Breast epithelium (tissue), 4 donors: ENCODE measurements around the gene CLK3. TPM values are rescaled to one million over a fixed set of nuclear protein-coding genes. Genes with fewer than 3 reads are reported as not detected.

Experiments
- DNase-seq, 2 donors: peaks; one replicate each; pipeline ENCODE4 v3.0.0-alpha.2; 2019; ENCODE audit warnings: low spot score in 2 of 2
- H3K27ac ChIP-seq, 2 donors: fragments of 200-600 bp; sonication (generic) in 1 of 2; one replicate each; pipeline ENCODE4 v1.5.1; 2016 to 2019; ENCODE audit warnings: mild to moderate bottlenecking in 1 of 2
- H3K27me3 ChIP-seq, 2 donors: fragments of 200-600 bp; sonication (generic) in 1 of 2; one replicate each; pipeline versions ENCODE4 v1.5.1 to v1.6.0; 2017 to 2019; ENCODE audit warnings: control low read depth in 1 of 2, mild to moderate bottlenecking in 1 of 2
- H3K36me3 ChIP-seq: fragments of 200-600 bp; one replicate; pipeline ENCODE4 v1.5.1; 2019
- H3K4me1 ChIP-seq, 2 donors: fragments of 200-600 bp; sonication (generic); one replicate each; pipeline ENCODE4 v1.5.1; 2016 to 2019; ENCODE audit warnings: control low read depth in 1 of 2
- H3K4me3 ChIP-seq, 3 donors: fragments of 200-600 bp; sonication (generic); 1 replicate in 2 of 3; 2 replicates in 1 of 3; pipeline ENCODE4 v1.5.1; 2016 to 2019; ENCODE audit warnings: mild to moderate bottlenecking in 3 of 3, moderate library complexity in 2 of 3
- H3K9me3 ChIP-seq, 2 donors: fragments of 200-600 bp; sonication (generic) in 1 of 2; one replicate each; pipeline ENCODE4 v1.5.1; 2016 to 2019; ENCODE audit warnings: control low read depth in 1 of 2
- POLR2A ChIP-seq: fragments of 450-650 bp; IDR thresholded peaks from one replicate; pipeline ENCODE4 v1.6.1; 2016; ENCODE audit warnings: antibody characterized with exemption, mild to moderate bottlenecking, moderate library complexity
- POLR2AphosphoS5 ChIP-seq, 3 donors: sonication (generic); formaldehyde crosslinking; IDR thresholded peaks; one replicate each; pipeline ENCODE4 v1.6.1; 2017; ENCODE audit warnings: antibody characterized with exemption in 3 of 3
- intact Hi-C: fragments of 100-400 bp; cut with DNase I; formaldehyde crosslinking; loops from one replicate; pipeline ENCODE4 v1.15.1; 2023; ENCODE audit warnings: low total_unique reads
- total RNA-seq, 3 donors: library from RNA; depleted of rRNA; stranded (reverse); fragments of >200 nt; gene quantifications; one replicate each; pipeline ENCODE4 v1.1.0, GENCODE V29; 2016
- TF ChIP-seq, protein P1 (sequence below), 3 donors: fragments of 450-650 bp; IDR thresholded peaks; one replicate each; pipeline ENCODE4 v1.5.1; 2016 to 2017; ENCODE audit warnings: antibody characterized with exemption in 3 of 3, mild to moderate bottlenecking in 3 of 3, moderate library complexity in 3 of 3

Gene CLK3
- total RNA-seq, 3 donors from 2014 or later, result 99.2 to 110 (median 101) TPM

DNA sequence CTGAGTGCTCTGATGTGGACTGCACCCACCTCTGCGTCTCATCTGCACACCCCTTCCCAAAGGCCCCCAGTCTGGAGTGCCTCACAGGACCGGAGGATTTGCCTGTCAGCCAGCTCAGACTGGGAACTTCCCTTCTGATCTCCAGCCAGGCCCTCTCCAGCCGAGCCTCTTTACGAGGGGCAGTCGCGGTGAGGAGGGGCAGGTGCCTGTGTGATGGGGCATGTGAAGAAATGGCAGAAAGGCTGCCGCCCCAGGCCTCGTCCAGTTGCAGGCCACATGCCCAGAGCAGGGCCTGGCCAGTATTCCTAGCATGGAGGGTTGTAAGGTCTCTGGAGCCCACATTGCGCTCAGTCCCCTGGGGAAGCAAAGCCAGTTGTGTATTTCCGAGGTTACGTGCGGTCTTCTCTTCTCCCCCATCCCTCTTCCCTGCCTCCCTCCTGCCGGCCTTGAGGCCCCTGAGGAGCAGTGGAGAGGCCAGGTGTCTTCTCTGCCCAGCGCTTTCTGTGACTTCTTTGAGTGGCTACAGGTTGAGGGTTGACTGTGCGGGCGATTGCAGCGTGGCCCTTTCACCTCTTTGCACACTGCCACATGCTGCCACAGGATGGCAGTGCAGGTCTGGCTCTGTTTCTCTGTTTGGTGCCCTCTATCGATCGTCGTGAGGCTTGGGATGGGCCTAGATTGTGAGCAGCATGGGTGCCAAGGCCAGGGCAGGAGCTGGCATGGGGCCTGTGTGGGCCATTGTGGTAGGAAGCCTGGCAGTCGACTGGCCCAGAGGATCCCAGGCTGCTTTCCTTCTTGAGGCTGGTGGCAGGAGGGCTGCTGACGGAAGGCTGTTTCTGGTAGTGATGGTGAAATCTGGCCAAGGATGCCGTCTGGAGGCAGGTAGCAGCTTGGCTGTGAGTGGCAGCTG lies 5.3 kb downstream of the CLK3 start:
- Histone ChIP-seq H3K9me3 (no peaks in the 10 kb centered on the region), H3K4me1 (peaks cover 0 to 31% of the 10 kb centered on the region in 2 donors), H3K36me3 (peaks cover 18% of the 10 kb centered on the region), H3K27me3 (no peaks in the 10 kb centered on the region), H3K4me3 (peak overlapping the region in 1 of 3 donors; percentile 20), H3K27ac (no peak overlapping the region)
- intact Hi-C loops, result no loop called here
- peak in 1 of 2 donors; percentile 72 for DNase-seq
- TF ChIP-seq POLR2A (no peak), POLR2AphosphoS5 (IDR thresholded peaks at IDR 0.05) (peak in 2 of 3 donors; percentile 22 to 28)
- TF ChIP-seq, protein P1, sequence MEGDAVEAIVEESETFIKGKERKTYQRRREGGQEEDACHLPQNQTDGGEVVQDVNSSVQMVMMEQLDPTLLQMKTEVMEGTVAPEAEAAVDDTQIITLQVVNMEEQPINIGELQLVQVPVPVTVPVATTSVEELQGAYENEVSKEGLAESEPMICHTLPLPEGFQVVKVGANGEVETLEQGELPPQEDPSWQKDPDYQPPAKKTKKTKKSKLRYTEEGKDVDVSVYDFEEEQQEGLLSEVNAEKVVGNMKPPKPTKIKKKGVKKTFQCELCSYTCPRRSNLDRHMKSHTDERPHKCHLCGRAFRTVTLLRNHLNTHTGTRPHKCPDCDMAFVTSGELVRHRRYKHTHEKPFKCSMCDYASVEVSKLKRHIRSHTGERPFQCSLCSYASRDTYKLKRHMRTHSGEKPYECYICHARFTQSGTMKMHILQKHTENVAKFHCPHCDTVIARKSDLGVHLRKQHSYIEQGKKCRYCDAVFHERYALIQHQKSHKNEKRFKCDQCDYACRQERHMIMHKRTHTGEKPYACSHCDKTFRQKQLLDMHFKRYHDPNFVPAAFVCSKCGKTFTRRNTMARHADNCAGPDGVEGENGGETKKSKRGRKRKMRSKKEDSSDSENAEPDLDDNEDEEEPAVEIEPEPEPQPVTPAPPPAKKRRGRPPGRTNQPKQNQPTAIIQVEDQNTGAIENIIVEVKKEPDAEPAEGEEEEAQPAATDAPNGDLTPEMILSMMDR (IDR thresholded peaks at IDR 0.05), result peak in 2 of 3 donors; percentile 54 to 82

GRCh38 chr15:74621546-74621920 lies 5.9 kb downstream of the CLK3 start:
- TF ChIP-seq POLR2A (no peak), POLR2AphosphoS5 (IDR thresholded peaks at IDR 0.05) (no peak)
- TF ChIP-seq, protein P1 (IDR thresholded peaks at IDR 0.05), result no peak
- intact Hi-C loops, result no loop called here
- no peak for DNase-seq
- Histone ChIP-seq H3K27ac (no peak overlapping the region), H3K4me3 (peak overlapping the region in 1 of 3 donors; percentile 20), H3K27me3 (no peaks in the 10 kb centered on the region), H3K36me3 (peaks cover 18% of the 10 kb centered on the region), H3K4me1 (peaks cover 0 to 30% of the 10 kb centered on the region in 2 donors), H3K9me3 (no peaks in the 10 kb centered on the region)

DNA sequence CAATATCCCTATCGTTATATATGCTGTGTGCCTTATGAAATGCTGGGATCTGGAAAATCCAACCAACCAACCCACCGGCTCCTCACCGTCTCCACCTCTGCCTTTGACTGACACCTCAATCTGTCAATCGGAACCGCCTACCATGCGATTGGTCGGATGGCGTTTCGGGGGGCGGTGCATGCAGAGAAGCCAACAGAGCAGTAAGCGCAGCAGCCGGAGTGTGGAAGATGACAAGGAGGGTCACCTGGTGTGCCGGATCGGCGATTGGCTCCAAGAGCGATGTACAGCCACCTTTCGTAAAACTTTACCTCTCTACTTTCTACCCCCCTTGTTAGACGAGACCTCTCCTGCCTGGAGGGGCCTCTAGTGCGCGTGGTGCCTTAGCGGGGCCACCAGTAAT lies 6.3 kb downstream of the CLK3 start:
- TF ChIP-seq, protein P1 (IDR thresholded peaks at IDR 0.05), result no peak
- no peak for TF ChIP-seq POLR2AphosphoS5 (IDR thresholded peaks at IDR 0.05)
- TF ChIP-seq POLR2A, result no peak

GRCh38 chr15:74622758-74623157 lies 7.1 kb downstream of the CLK3 start:
- H3K27me3 ChIP-seq, result no peaks in the 10 kb centered on the region
- H3K4me1 ChIP-seq, result peaks cover 0 to 18% of the 10 kb centered on the region in 2 donors
- no peak overlapping the region for H3K4me3 ChIP-seq
- no peak for DNase-seq
- intact Hi-C loops, result no loop called here
- TF ChIP-seq, protein P1 (IDR thresholded peaks at IDR 0.05), result no peak
- TF ChIP-seq POLR2A (no peak), POLR2AphosphoS5 (IDR thresholded peaks at IDR 0.05) (no peak)
- no peak overlapping the region for H3K27ac ChIP-seq
- H3K9me3 ChIP-seq, result no peaks in the 10 kb centered on the region
- peaks cover 21% of the 10 kb centered on the region for H3K36me3 ChIP-seq

More for the DNA sequence above, 6.3 kb downstream of the CLK3 start:
- H3K4me3 ChIP-seq, result no peak overlapping the region
- DNase-seq, result no peak
- peaks cover 0 to 26% of the 10 kb centered on the region in 2 donors for H3K4me1 ChIP-seq
- H3K27ac ChIP-seq, result no peak overlapping the region
- intact Hi-C loops, result no loop called here
- H3K9me3 ChIP-seq, result no peaks in the 10 kb centered on the region
- H3K36me3 ChIP-seq, result peaks cover 18% of the 10 kb centered on the region
- no peaks in the 10 kb centered on the region for H3K27me3 ChIP-seq

GRCh38 chr15:74624020-74624602 lies 8.5 kb downstream of the CLK3 start:
- Histone ChIP-seq H3K27me3 (no peaks in the 10 kb centered on the region), H3K4me1 (peaks cover 0 to 7% of the 10 kb centered on the region in 2 donors), H3K9me3 (no peaks in the 10 kb centered on the region), H3K4me3 (no peak overlapping the region), H3K36me3 (peaks cover 24% of the 10 kb centered on the region), H3K27ac (no peak overlapping the region)
- TF ChIP-seq POLR2A (no peak), POLR2AphosphoS5 (IDR thresholded peaks at IDR 0.05) (no peak)
- TF ChIP-seq, protein P1 (IDR thresholded peaks at IDR 0.05), result no peak
- no peak for DNase-seq
- intact Hi-C loops, result no loop called here
